GM23338 (cell line): ENCODE measurements around the gene ITPKA. TPM values are rescaled to one million over a fixed set of nuclear protein-coding genes. Genes with fewer than 3 reads are reported as not detected.

Experiments
- ATAC-seq: fragments of 200-7000 bp; cut with Tn5 transposase; 3 replicates; pipeline ENCODE4 v1.9.1; 2020
- DNase-seq: peaks from one replicate; pipeline ENCODE4 v3.0.0-alpha.2; 2015; ENCODE audit warnings: low spot score
- H2AFZ ChIP-seq: fragments of 200-600 bp; sonication (generic); 2 replicates; pipeline ENCODE4 v1.8.0; 2016; ENCODE audit warnings: antibody characterized with exemption, mild to moderate bottlenecking, moderate library complexity
- H3F3A ChIP-seq: fragments of 200-600 bp; sonication (generic); replicated peaks from 2 replicates; pipeline ENCODE4 v1.8.0; 2017; ENCODE audit warnings: antibody characterized with exemption, mixed run types, low read depth
- H3K27ac ChIP-seq: fragments of 200-600 bp; sonication (generic); 2 replicates; pipeline ENCODE4 v1.6.1; 2016; ENCODE audit warnings: low read depth
- H3K27me3 ChIP-seq: fragments of 200-600 bp; sonication (generic); 2 replicates; pipeline ENCODE4 v1.8.0; 2016; ENCODE audit warnings: mild to moderate bottlenecking, mixed run types, moderate library complexity; ENCODE audit not compliant: insufficient read depth
- H3K36me3 ChIP-seq: fragments of 200-600 bp; sonication (generic); 2 replicates; pipeline ENCODE4 v1.8.0; 2016; ENCODE audit warnings: mild to moderate bottlenecking; ENCODE audit not compliant: insufficient read depth
- H3K4me1 ChIP-seq: fragments of 200-600 bp; sonication (generic); 2 replicates; pipeline ENCODE4 v1.8.0; 2016; ENCODE audit warnings: mild to moderate bottlenecking, moderate library complexity; ENCODE audit not compliant: insufficient read depth
- H3K4me2 ChIP-seq: fragments of 200-600 bp; sonication (generic); 2 replicates; pipeline ENCODE4 v1.7.1; 2017; ENCODE audit warnings: mixed run types
- H3K4me3 ChIP-seq: fragments of 200-600 bp; sonication (generic); 2 replicates; pipeline ENCODE4 v1.6.1; 2016; ENCODE audit warnings: mixed run types
- H3K79me2 ChIP-seq: fragments of 200-600 bp; sonication (generic); replicated peaks from 2 replicates; pipeline ENCODE4 v1.8.0; 2017; ENCODE audit warnings: mild to moderate bottlenecking; ENCODE audit not compliant: insufficient read depth
- H3K9me2 ChIP-seq: fragments of 200-600 bp; sonication (generic); 2 replicates; pipeline ENCODE4 v1.8.0; 2017; ENCODE audit not compliant: insufficient read depth
- H4K20me1 ChIP-seq: fragments of 200-600 bp; sonication (generic); replicated peaks from 2 replicates; pipeline ENCODE4 v1.8.0; 2017; ENCODE audit warnings: mild to moderate bottlenecking; ENCODE audit not compliant: insufficient read depth
- H3K27ac Mint-ChIP-seq: 2 replicates; pipeline ENCODE4 v1.8.0; 2020; ENCODE audit warnings: inconsistent platforms, mild to moderate bottlenecking, moderate library complexity, mixed read lengths
- H3K27me3 Mint-ChIP-seq: 3 replicates; pipeline ENCODE4 v1.8.0; 2022; ENCODE audit warnings: low read depth, mild to moderate bottlenecking, moderate library complexity, mixed read lengths, inconsistent platforms; ENCODE audit not compliant: insufficient read depth, poor library complexity
- H3K36me3 Mint-ChIP-seq: 3 replicates; pipeline ENCODE4 v1.8.0; 2021; ENCODE audit warnings: low read depth, mild to moderate bottlenecking, inconsistent platforms, moderate library complexity, mixed read lengths
- H3K4me1 Mint-ChIP-seq: 3 replicates; pipeline ENCODE4 v1.8.0; 2020; ENCODE audit warnings: mild to moderate bottlenecking, inconsistent platforms, mixed read lengths
- H3K4me3 Mint-ChIP-seq: 3 replicates; pipeline ENCODE4 v1.8.0; 2021; ENCODE audit warnings: moderate library complexity, mild to moderate bottlenecking, inconsistent platforms, mixed read lengths
- H3K9me3 Mint-ChIP-seq: 3 replicates; pipeline ENCODE4 v1.8.0; 2020; ENCODE audit warnings: moderate library complexity, mild to moderate bottlenecking, inconsistent platforms, mixed read lengths
- EZH2 ChIP-seq: fragments of 200-600 bp; sonication (generic); IDR thresholded peaks from one replicate; pipeline ENCODE4 v1.8.0; 2017; ENCODE audit warnings: antibody characterized with exemption, mild to moderate bottlenecking, low read depth; ENCODE audit not compliant: unreplicated experiment
- EZH2phosphoT487 ChIP-seq: fragments of 200-600 bp; sonication (generic); IDR thresholded peaks from one replicate; pipeline ENCODE4 v1.8.1; 2018; ENCODE audit warnings: antibody characterized with exemption; ENCODE audit not compliant: unreplicated experiment
- NANOG ChIP-seq: IDR thresholded peaks from 2 replicates; pipeline ENCODE4 v1.6.1; 2016; ENCODE audit warnings: antibody characterized with exemption, borderline replicate concordance
- ZNF114 ChIP-seq: fragments of 250-450 bp; sonication (Bioruptor Pico); IDR thresholded peaks from 2 replicates; pipeline ENCODE4 v1.5.0; 2020; ENCODE audit warnings: mild to moderate bottlenecking, moderate library complexity
- polyA plus RNA-seq: library from polyadenylated mRNA; unstranded; fragments of >200 nt; fragmentation: Nextera tagmentation; extraction: Ambion mirVana; gene quantifications from 2 replicates; pipeline ENCODE4 v1.2.1, GENCODE V29; 2016
- total RNA-seq: library from RNA; depleted of rRNA; stranded (reverse); fragments of >200 nt; shearing (Covaris generic); gene quantifications from 2 replicates; pipeline ENCODE4 v1.2.3, GENCODE V29; 2014
- TF ChIP-seq, protein P1 (sequence below), 2 experiments: fragments of 200-600 bp in 1 of 2; sonication (generic) in 1 of 2; conservative IDR thresholded peaks; 2 replicates each; pipeline versions ENCODE4 v1.5.1 to v1.6.1; 2016 to 2017; ENCODE audit warnings: antibody characterized with exemption in 2 of 2, low read depth in 2 of 2, mild to moderate bottlenecking in 2 of 2, moderate library complexity in 1 of 2
- TF ChIP-seq, protein P2 (sequence below): IDR thresholded peaks from 2 replicates; pipeline ENCODE4 v1.6.1; 2016; ENCODE audit warnings: antibody characterized with exemption
- TF ChIP-seq, protein P3 (sequence below): fragments of 250-450 bp; sonication (Bioruptor Pico); IDR thresholded peaks from 2 replicates; pipeline ENCODE4 v1.5.0; 2020; ENCODE audit warnings: mild to moderate bottlenecking, moderate library complexity

ITPKA gene
- total and polyA plus RNA-seq, 2 experiments from 2014 or later: 0.55 to 2.1 TPM

DNA sequence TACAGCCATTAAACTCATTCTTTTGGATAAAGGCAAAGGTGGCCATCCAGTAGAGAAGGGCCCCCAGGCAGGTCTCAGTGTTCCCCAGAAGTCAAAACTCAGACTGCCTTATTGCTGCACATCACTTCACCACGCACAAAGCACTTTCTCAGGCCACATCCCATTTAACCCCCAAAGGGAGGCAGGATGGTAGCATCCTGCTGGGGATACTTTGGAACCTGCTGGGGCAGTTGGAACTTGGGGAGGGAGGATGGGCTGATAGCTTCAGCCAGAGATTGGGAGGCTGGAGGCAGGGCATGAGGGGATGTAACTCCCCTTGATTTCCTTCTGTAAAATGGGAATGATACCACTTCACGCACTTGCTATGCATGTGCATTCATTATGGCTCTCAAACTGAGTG lies 5.0 kb downstream of the ITPKA start:
- peaks cover 20% of the 10 kb centered on the region for H3K4me1 Mint-ChIP-seq
- Histone ChIP-seq H3K27me3 (peaks cover 98% of the 10 kb centered on the region), H3K27ac (no peak overlapping the region), H2AFZ (no peak overlapping the region), H3K9me2 (no peaks in the 10 kb centered on the region), H3F3A (peaks cover 20% of the 10 kb centered on the region; the same call in 1 of the 2 replicates), H3K4me3 (no peak overlapping the region), H3K79me2 (no peaks in the 10 kb centered on the region), H4K20me1 (peaks cover 12% of the 10 kb centered on the region), H3K4me1 (peaks cover 21% of the 10 kb centered on the region), H3K36me3 (no peaks in the 10 kb centered on the region), H3K4me2 (no peak overlapping the region)
- DNase-seq: no peak
- peaks cover 95% of the 10 kb centered on the region for H3K27me3 Mint-ChIP-seq
- no peak for ATAC-seq
- H3K9me3 Mint-ChIP-seq: no peaks in the 10 kb centered on the region; the same call in 2 of the 3 replicates
- H3K27ac Mint-ChIP-seq: no peak overlapping the region
- no peaks in the 10 kb centered on the region for H3K36me3 Mint-ChIP-seq
- H3K4me3 Mint-ChIP-seq: no peak overlapping the region
- TF ChIP-seq EZH2phosphoT487 (no peak), EZH2 (peak; percentile 9), ZNF114 (no peak)
- TF ChIP-seq, protein P1, sequence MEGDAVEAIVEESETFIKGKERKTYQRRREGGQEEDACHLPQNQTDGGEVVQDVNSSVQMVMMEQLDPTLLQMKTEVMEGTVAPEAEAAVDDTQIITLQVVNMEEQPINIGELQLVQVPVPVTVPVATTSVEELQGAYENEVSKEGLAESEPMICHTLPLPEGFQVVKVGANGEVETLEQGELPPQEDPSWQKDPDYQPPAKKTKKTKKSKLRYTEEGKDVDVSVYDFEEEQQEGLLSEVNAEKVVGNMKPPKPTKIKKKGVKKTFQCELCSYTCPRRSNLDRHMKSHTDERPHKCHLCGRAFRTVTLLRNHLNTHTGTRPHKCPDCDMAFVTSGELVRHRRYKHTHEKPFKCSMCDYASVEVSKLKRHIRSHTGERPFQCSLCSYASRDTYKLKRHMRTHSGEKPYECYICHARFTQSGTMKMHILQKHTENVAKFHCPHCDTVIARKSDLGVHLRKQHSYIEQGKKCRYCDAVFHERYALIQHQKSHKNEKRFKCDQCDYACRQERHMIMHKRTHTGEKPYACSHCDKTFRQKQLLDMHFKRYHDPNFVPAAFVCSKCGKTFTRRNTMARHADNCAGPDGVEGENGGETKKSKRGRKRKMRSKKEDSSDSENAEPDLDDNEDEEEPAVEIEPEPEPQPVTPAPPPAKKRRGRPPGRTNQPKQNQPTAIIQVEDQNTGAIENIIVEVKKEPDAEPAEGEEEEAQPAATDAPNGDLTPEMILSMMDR (conservative IDR thresholded peaks at IDR 0.05; ENCODE audit: low read depth in 2 of 2): no peak
- TF ChIP-seq, protein P2, sequence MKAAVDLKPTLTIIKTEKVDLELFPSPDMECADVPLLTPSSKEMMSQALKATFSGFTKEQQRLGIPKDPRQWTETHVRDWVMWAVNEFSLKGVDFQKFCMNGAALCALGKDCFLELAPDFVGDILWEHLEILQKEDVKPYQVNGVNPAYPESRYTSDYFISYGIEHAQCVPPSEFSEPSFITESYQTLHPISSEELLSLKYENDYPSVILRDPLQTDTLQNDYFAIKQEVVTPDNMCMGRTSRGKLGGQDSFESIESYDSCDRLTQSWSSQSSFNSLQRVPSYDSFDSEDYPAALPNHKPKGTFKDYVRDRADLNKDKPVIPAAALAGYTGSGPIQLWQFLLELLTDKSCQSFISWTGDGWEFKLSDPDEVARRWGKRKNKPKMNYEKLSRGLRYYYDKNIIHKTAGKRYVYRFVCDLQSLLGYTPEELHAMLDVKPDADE: no peak

DNA sequence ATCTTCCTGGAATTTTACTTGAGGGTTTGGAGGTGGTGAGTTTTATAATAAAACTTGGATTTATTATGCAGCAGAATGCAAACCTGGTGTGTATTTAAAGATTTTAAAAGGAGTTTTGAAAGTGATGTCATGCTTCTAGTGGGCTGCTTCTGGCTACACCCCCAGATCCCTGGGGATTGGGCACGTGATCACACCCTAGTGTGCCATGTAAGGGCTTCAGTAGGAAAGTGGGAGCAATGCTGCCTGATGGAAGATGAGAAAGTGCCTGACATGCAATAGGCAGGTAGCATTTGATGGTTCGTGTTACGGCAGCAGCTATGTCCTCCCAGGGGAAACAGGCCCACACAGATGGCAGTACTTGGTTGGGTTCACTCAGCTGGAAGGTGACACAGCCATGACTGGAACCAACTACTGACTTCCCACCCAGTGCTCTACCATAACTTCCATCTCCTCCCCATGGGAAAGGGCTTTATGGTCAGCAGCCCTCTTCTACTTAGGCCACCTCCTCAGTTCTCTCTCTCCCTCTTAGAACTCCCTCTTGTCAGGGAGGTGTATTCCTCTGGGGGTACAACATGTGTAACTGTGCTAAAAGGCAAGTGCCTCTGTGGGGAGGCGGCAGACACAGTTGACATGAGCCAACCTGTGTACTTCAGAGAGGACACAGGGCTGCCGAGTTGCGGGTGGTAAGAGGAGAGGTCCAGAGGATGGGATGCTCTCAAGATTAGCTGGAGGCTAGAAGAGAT lies 5.6 kb downstream of the ITPKA start:
- no peaks in the 10 kb centered on the region for H3K36me3 Mint-ChIP-seq
- Histone ChIP-seq H3K9me2 (no peaks in the 10 kb centered on the region), H2AFZ (no peak overlapping the region), H3K36me3 (no peaks in the 10 kb centered on the region), H3K4me1 (peaks cover 21% of the 10 kb centered on the region), H3K27ac (no peak overlapping the region), H3K4me2 (no peak overlapping the region), H3F3A (peaks cover 20% of the 10 kb centered on the region; the same call in 1 of the 2 replicates), H3K79me2 (no peaks in the 10 kb centered on the region), H3K4me3 (no peak overlapping the region), H3K27me3 (peaks cover 100% of the 10 kb centered on the region), H4K20me1 (peaks cover 12% of the 10 kb centered on the region)
- peaks cover 99% of the 10 kb centered on the region for H3K27me3 Mint-ChIP-seq
- H3K9me3 Mint-ChIP-seq: no peaks in the 10 kb centered on the region; the same call in 2 of the 3 replicates
- TF ChIP-seq EZH2 (peak; percentile 11), NANOG (no peak)
- TF ChIP-seq, protein P3, sequence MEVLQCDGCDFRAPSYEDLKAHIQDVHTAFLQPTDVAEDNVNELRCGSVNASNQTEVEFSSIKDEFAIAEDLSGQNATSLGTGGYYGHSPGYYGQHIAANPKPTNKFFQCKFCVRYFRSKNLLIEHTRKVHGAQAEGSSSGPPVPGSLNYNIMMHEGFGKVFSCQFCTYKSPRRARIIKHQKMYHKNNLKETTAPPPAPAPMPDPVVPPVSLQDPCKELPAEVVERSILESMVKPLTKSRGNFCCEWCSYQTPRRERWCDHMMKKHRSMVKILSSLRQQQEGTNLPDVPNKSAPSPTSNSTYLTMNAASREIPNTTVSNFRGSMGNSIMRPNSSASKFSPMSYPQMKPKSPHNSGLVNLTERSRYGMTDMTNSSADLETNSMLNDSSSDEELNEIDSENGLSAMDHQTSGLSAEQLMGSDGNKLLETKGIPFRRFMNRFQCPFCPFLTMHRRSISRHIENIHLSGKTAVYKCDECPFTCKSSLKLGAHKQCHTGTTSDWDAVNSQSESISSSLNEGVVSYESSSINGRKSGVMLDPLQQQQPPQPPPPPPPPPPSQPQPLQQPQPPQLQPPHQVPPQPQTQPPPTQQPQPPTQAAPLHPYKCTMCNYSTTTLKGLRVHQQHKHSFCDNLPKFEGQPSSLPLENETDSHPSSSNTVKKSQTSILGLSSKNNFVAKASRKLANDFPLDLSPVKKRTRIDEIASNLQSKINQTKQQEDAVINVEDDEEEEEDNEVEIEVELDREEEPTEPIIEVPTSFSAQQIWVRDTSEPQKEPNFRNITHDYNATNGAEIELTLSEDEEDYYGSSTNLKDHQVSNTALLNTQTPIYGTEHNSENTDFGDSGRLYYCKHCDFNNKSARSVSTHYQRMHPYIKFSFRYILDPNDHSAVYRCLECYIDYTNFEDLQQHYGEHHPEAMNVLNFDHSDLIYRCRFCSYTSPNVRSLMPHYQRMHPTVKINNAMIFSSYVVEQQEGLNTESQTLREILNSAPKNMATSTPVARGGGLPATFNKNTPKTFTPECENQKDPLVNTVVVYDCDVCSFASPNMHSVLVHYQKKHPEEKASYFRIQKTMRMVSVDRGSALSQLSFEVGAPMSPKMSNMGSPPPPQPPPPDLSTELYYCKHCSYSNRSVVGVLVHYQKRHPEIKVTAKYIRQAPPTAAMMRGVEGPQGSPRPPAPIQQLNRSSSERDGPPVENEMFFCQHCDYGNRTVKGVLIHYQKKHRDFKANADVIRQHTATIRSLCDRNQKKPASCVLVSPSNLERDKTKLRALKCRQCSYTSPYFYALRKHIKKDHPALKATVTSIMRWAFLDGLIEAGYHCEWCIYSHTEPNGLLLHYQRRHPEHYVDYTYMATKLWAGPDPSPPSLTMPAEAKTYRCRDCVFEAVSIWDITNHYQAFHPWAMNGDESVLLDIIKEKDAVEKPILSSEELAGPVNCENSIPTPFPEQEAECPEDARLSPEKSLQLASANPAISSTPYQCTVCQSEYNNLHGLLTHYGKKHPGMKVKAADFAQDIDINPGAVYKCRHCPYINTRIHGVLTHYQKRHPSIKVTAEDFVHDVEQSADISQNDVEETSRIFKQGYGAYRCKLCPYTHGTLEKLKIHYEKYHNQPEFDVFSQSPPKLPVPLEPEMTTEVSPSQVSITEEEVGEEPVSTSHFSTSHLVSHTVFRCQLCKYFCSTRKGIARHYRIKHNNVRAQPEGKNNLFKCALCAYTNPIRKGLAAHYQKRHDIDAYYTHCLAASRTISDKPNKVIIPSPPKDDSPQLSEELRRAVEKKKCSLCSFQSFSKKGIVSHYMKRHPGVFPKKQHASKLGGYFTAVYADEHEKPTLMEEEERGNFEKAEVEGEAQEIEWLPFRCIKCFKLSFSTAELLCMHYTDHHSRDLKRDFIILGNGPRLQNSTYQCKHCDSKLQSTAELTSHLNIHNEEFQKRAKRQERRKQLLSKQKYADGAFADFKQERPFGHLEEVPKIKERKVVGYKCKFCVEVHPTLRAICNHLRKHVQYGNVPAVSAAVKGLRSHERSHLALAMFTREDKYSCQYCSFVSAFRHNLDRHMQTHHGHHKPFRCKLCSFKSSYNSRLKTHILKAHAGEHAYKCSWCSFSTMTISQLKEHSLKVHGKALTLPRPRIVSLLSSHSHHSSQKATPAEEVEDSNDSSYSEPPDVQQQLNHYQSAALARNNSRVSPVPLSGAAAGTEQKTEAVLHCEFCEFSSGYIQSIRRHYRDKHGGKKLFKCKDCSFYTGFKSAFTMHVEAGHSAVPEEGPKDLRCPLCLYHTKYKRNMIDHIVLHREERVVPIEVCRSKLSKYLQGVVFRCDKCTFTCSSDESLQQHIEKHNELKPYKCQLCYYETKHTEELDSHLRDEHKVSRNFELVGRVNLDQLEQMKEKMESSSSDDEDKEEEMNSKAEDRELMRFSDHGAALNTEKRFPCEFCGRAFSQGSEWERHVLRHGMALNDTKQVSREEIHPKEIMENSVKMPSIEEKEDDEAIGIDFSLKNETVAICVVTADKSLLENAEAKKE (CRISPR knock-in tag): no peak
- TF ChIP-seq, protein P2: no peak
- H3K4me1 Mint-ChIP-seq: peaks cover 20% of the 10 kb centered on the region
- no peak for ATAC-seq
- no peak overlapping the region for H3K27ac Mint-ChIP-seq
- no peak overlapping the region for H3K4me3 Mint-ChIP-seq
- no peak for DNase-seq
